HG03135 (cell line): ENCODE measurements around the gene STAU1.
"Not testable (repeated sequence)": the region's sequence is repeated elsewhere in the genome, so short reads cannot be mapped to it uniquely, and the experiment has no call there.

Experiments
- ATAC-seq: cut with Tn5 transposase; IDR thresholded peaks from one replicate; pipeline ENCODE4 v1.9.1; 2021; ENCODE audit warnings: mild to moderate bottlenecking, moderate library complexity; ENCODE audit not compliant: unreplicated experiment

Gene STAU1

DNA sequence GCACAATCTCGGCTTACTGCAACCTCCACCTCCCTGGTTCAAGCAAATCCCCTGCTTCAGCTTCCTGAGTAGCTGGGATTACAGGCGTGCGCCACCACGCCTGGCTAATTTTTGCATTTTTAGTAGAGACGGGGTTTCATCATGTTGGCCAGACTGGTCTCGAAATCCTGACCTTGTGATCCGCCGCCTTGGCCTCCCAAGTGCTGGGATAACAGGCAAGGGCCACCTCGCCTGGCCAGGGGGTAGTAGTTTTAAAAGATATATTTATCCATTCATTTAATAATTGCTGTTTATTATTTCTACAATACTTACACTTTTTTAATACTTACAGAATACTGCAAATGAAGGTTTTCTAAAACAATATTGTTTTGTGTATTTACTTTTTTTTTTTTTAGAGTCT, 15.6 kb upstream of the STAU1 start:
- ATAC-seq: no peak

DNA sequence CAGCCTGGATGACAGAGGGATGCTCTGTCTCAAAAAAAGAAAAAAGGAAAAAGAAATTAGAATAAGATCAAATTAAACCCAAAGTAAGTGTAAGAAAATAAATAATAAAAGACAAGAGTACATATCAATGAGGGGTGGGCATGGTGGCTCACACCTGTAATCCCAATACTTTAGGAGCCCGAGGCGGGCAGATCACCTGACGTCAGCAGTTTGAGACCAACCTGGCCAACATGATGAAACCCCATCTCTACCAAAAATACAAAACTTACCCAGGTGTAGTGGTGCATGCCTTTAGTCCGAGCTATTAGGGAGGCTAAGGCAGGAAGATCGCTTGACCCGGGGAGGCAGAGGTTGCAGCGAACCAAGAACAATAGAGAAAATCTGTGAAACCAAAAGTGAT, 14.9 kb upstream of the STAU1 start:
- ATAC-seq: no peak

DNA sequence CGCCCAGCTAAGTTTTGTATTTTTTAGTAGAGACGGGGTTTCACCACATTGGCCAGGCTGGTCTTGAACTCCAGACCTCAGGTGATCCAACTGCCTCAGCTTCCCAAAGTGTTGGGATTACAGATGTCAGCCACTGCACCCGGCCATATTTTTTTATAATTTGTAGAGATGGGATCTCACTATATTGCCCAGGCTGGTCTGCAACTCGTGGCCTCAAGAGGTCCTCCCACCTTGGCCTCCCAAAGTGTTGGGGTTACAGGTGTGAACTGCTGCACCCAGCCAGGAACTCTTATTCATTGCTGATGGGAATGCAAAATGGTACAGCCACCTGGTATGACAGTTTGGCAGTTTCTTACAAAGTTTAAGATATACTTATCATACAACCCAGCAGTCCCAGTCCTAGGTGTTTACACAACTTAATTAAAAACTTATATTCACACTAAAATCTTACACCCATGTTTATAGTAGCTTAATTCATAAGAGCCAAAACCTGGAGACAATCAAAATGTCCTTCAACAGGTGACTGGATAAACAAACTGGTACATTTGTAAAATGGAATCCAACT, 11.7 kb upstream of the STAU1 start:
- ATAC-seq: no peak

DNA sequence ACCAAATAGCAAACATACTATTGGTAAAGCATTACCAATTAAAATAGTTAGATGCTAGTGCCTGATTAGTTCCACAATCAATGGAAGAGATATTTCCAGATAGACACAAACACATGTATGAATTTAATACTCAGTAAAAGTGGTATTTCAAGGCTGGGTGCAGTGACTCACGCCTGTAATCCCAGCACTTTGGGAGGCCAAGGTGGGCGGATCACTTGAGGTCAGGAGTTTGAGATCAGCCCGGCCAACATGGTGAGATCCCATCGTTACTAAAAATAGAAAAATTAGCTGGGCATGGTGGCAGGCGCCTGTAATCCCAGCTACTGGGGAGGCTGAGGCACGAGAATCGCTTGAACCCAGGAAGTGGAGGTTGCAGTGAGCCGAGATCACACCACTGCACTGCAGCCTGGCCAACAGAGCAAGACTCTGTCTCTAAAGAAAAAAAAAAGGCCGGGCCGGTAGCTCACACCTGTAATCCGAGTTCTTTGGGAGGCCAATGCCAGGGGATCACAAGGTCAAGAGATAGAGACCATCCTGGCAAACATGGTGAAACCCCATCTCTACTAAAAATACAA, 4.9 kb upstream of the STAU1 start:
- not testable (repeated sequence) for ATAC-seq

DNA sequence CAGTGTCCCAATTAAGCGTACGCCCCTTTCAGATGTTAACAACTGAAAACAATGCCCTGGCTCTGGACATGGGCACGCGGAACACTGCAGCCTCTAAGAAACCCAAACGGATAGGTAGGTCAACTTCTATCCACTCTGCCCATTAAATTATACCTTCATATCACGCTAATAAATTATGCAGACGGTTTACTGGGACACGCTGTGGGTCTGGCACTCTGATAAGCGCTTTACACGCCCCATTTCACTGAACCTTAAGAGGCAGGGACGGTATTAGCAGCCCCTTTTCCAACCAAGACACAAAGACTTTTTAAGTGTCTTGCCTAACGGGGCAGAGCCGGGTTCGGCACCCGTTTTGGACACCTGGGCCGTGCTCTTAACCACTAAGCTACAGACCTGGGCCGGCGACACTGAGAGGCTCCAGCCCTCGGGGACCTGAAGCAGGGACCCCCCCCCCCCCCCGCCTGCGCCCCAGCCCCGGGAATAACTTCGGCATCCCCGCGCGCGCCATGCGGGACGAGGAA, 744 bp downstream of the STAU1 start:
- ATAC-seq: peak; percentile 17

DNA sequence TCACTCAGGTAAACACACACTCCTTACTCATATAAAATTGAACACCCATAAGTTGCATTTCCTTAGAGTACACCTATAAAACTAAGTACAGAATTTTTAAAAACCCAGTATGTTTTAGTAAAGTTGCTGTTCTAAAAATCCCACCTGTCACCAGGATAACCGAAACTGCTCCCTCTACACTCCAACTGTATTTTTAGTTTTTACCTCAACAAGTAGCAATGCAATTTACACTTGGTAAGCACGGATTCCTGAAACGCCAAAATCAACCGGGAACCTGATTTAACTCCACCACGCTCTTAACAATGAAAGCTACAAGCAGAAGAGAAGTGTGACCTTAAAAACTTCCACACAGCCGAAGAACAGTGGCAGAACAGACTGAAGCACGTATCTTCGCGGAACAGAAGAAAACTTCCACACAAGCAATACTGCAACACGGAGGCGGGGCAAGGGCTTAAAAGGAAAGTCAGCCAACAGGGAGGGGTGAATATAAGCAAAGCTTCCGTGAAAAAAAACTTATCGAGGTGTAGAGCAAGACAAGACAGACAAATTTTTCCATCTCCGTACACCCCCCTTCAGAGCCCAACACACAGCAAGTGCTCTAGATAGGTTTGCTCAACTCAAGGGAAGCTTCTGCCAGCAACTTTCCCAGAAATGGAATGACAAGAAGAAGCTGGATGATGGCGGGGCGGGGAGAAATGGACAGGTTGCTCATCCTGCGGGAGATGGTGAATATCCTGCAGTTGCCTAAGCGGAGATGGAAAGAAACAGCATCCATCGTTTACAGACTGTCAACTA, 1.4 kb downstream of the STAU1 start:
- no peak for ATAC-seq

DNA sequence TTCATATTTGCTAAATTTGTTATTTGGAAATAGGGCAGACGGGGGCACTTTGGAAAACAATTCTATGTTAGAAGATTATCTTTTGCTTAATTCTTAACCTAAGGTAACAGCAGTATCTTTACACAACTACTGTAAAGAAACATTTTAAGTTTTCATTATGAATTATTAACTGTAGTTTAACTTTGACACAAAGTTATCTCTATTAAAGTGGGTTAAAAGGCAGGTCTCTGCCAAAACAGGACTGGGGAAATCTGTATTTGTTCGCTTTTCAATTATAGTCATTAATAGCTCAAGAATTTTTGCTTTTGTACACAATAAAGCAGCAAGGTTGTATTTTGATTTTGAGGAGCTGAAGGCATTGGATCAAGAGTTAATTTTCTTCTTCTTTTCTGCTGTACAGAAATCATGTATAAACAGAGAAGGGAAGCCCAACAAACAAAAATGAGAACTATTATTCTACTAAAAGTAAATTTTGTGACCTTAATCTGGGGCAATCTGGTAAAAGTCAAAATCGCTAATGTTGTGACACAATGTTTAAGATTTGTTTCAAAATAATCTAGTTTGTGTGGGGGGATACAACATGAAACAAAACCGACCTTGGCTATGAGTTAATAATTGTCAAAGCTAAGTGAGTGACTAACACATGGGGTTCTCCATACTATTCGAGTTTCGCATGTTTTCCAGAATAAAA, 2.9 kb downstream of the STAU1 start:
- no peak for ATAC-seq

DNA sequence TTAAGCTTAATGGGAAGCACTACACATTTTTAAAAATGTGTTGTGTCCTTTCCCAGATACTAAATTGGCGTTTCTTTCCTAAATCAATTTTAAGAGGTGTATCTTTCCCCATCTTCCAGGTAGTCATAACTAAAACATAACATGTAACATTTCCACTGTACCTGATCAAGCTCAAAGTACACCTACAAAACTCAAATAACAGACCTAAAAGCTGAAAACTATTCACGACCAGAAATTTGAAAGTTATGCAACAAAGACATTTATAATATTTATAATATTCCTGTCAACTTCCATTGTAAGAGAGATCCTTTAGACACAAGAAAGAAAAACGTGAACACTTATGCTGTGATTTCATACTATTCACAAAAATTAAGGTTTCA, 3.5 kb downstream of the STAU1 start:
- no peak for ATAC-seq

DNA sequence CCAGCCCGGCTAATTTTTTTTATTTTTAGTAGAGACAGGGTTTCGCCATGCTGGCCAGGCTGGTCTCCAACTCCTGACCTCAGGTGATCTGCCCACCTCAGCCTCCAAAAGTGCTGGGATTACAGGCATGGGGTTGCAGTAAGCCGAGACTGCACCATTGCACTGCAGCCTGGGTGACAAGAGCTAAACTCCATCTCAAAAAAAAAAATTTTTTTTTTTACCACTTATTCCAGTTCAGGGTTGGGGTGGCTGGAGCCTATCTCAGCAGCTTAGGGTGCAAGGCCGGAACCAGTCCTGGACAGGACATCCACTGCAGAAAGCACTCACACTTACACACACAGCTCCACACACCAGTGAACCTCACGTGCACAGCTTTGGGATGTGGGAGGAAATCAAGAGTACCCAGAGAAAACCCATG, 4.0 kb downstream of the STAU1 start:
- ATAC-seq: not testable (repeated sequence)

DNA sequence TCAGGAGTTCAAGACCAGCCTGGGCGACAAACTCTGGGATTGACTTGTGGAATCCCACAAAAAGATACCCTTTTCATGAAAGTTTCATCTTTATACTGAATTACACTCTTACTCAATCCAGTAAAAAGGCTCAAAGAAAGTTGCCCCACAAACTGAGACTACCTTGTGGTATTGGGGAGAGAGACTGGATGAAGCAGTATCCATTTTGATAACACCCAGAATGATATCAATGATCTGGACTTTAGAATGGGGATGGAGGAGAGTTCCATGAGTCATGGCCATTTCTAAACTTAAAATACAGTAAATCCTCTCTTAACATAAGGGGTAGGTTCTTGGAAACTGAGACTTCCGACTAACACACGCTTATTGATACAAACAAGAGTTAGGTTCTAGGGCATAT, 4.7 kb downstream of the STAU1 start:
- no peak for ATAC-seq

DNA sequence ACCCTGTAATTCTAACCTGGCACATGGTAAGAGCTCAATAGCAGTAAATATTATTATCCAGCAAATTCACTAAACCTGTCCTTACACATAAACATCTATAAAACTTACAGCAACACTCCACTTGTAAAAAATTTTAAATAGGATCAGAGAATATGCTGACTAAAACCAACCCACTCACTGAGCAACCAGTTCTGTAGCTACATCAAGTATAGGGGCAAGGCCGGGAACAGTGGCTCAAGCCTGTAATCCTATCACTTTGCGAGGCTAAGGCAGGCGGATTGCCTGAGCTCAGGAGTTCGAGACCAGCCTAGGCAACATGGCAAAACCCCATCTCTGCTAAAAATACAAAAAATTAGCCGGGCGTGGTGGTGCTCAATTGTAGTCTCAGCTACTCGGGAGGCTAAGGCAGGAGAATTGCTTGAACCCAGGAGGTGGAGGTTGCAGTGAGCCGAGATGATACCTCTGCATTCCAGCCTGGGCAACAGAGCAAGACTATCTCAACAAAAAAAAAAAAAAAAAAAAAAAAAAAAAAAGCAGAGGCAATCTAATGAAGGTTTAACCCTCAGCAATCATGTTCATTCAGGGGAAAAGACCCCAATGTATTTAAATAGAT, 6.8 kb downstream of the STAU1 start:
- no peak for ATAC-seq

DNA sequence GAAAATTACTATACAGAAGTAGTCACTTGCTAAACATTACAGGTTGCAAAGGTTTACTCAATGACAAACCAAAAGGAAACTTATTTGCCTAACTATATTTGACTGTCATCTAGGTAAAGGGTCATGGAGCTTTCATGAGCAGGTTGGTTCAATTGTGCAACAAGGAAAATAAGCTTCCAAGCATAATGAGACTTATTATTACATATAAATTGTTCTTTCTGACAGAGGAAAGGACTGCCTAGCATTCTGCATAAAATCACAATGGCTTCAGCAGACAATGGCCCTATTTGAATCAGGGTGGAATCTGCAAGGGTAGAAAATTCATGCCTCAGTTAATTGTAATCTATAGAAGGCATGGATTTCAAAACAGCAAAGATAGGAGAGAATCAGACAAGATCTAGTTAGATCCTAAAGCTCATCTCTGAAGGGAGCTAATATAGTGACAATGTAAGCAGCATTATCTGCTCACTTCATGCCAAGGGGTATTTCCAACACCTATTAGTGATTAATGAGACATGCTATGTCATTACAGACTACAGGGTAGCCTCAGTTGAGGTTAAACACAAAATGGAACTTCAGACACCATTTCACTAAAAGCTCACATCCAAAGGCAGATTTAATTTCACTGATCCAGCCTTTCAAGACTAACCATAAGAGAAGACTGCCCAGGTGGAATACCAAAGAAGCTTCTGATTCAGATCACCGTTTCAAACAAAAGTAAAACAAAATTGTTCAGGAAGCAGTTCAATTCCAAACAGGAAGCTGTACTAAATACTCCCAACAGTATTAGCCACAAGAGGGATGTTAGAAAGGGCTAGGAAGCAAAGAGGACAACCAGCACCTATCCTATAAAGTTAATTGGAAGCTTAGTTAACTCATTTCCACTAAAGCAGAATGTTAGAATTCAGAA, 8.5 kb downstream of the STAU1 start:
- peak; percentile 68 for ATAC-seq

DNA sequence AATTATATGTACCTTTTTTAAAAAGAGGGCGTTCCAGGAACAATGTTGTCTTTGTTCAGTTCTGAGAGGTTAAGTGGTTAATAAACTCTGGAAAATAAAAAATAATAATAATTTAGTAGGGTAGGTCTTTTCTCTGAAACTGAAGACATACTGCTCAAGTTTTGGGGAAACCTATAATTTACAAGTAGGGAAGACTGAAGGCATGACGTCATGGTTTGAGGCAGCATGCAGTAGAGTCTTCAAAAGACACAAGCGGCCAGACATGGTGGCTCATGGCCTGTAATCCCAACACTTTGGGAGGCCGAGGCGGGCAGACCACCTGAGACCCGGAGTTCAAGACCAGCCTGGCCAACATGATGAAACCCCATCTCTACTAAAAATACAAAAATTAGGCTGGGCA, 14.0 kb downstream of the STAU1 start:
- no peak for ATAC-seq

DNA sequence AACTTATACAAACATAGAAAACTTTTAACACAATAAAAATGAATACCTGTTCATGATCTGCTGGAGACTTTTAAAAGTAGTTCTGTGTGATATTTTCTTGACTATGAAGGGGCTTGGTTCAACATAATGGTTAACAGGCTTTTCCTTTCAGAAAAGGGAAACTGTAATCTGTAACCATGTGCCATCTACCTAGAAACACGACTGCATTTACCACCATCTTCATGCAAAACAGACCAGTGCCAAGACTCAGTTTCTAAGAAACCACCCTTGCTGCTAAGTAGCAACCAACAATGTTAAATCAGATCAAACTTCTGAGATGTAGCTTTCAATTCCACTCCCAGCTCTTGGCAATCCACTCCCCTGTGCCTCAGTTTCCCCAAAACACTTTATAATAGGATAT, 15.7 kb downstream of the STAU1 start:
- no peak for ATAC-seq

DNA sequence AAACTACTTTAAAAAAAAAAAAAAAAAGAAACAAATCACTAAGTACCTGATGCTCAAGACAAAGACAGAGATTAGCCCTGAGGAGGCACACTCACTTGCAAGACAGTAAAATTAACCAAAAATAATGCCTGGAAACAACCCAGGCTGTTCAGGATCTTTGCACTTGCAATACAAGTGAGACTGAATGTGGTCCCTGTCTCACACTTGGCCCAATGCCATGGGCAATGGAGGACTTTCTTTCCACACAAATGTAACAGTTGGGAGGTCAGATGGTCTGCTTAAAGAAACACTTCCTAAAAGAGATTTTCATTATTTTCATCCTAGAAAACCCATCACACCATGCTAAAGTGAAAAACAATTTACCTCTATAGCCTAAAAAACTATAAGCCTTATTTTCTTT, 16.2 kb downstream of the STAU1 start:
- ATAC-seq: no peak

DNA sequence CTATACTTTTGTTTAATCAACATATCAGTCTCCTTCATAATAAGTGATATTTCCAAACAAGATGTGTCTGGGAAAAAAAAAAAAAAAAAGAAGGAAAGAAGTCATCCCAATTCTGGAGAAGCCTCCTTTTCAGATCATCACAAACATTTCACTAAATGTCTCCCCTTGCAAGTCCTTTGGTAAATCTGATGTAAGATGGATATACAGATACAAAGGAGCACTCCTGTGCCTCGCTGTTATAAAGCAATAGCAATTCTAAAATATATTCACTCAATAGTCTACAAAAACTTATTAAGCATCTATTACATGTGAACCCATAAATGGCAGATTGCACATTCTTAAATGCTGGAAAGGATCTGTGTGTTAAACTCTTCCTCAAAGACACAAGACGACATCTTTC, 17.4 kb downstream of the STAU1 start:
- ATAC-seq: no peak

DNA sequence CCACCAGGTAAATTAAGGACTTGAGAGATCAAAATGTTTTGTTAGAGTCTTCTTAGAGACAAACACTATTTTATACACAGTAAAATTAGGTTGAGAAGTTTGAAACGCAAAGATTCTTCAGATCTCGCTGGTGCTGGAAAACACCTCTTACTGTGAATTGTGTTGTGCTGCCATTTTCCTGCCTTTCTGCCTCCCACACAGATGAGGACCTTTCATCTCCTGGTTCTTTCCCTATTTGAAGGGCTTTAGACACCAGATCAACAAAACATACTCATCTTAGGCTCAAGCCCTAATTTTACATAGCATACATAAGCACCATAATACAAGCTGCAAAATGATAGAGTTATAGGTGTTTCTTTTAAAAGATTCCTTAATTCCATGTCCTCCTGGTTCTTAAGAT, 18.6 kb downstream of the STAU1 start:
- no peak for ATAC-seq

DNA sequence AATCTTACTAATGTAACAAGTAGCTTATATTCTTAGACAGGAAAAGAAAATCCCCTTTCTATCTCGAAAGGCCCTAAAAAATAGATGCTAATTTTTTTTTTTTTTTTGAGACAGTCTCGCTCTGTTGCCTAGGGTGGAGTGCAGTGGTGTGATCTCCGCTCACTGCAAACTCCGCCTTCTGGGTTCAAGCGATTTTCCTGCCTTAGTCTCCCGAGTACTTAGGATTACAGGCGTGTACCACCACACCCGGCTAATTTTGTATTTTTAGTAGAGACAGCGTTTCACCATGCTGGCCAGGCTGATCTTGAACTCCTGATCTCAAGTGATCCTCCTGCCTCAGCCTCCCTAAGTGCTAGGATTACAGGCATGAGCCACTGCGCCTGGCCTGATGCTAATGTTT, 19.3 kb downstream of the STAU1 start:
- ATAC-seq: not testable (repeated sequence)

DNA sequence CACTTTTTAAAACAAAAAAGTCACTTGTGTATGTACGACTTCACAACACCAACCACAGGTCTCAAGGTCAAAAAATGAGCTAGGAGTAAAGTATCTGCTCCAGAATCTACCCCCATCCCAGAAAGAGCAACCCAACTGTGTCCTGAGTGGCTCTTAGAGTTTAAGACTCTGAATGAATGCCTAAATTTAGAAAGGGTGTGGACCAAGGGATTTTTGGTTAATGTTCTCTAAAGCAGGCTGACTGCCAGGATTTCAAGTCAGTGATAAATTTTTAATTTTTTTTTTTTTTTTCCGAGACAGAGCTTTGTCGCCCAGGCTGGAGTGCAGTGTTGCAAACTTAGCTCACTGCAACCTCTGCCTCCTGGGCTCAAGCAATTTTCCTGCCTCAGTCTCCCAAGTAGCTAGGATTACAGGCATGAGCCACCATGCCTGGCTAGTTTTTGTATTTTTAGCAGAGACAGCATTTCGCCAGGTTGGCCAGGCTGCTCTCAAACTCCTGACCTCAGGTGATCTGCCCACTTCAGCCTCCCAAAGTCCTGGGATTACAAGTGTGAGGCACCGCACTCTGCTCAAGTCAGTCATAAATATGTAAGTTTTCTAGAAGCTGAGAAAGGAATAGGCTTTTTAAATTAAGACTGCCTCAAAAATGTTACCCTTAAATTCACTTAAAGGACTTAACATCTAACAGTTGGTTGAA, 20.2 kb downstream of the STAU1 start:
- no peak for ATAC-seq
